ENCODE results near the gene BLNK. TPM values are rescaled to one million over a fixed set of nuclear protein-coding genes. Genes with fewer than 3 reads are reported as not detected.

BLNK gene
- total and polyA plus RNA-seq, 9 of the 15 experiments (the other 6 are each of a cell fraction or from before 2014, with no cell fraction given) = not detected

- no peak for TF ChIP-seq RBBP5 (IDR thresholded peaks at IDR 0.05; ENCODE audit: borderline replicate concordance, insufficient read depth, low read length, poor library complexity, severe bottlenecking)
These were observed 82.9 kb downstream of the BLNK start (continued) for GRCh38 chr10:96188421-96188820.

- Histone ChIP-seq H3K27ac (ENCODE audit: extremely low read depth, low read depth, low read length) (no peak overlapping the region), H2AFZ (ENCODE audit: low read depth, low read length) (no peak overlapping the region), H3K4me2 (ENCODE audit: insufficient read depth, low read length) (no peak overlapping the region), H3K27me3 (ENCODE audit: control insufficient read depth in 2 of 2, insufficient read depth in 2 of 2, low read length in 2 of 2) (no peaks in the 10 kb centered on the region), H3K9me3 (replicated peaks; ENCODE audit: control insufficient read depth, insufficient read depth, low read depth, low read length) (no peaks in the 10 kb centered on the region; the same call in 1 of the 2 replicates), H3K79me2 (ENCODE audit: control insufficient read depth, insufficient read depth, low read length) (no peaks in the 10 kb centered on the region), H3K4me3 (no peak overlapping the region), H3K4me1 (replicated peaks in 1 of 2; ENCODE audit: control insufficient read depth in 2 of 2, insufficient read depth in 2 of 2, low read length in 2 of 2) (no peaks in the 10 kb centered on the region), H3K9me1 (ENCODE audit: control insufficient read depth, insufficient read depth, low read length) (no peaks in the 10 kb centered on the region), H4K20me1 (replicated peaks; ENCODE audit: control insufficient read depth, insufficient read depth, low read length) (no peaks in the 10 kb centered on the region), H3K36me3 (ENCODE audit: control insufficient read depth, insufficient read depth, low read length) (no peaks in the 10 kb centered on the region), H3K9ac (ENCODE audit: insufficient read depth in 1 of 2, low read depth in 2 of 2, low read length in 2 of 2) (no peak overlapping the region)
- POLR2A ChIA-PET = no interaction called here
- FAIRE-seq (no peak), DNase-seq (ENCODE audit: extremely low read depth in 1 of 4, low spot score in 3 of 4) (no peak), ATAC-seq (no peak)
- intact Hi-C loops (cut with micrococcal nuclease) = no loop called here
- BruUV-seq (replicated peaks) = no TSS peak
- 0% methylated on average over 1 of the region's 1 CpG for WGBS (ENCODE audit: insufficient coverage, low coverage, missing lambda C conversion rate)
- in situ Hi-C loops (cut with MboI) = no loop called here
- CTCF ChIA-PET (ENCODE audit: low intra/inter-chr PET ratio) = interaction anchor here (0.6 kb wide), 1 partner anchor 223 kb away, joined by 3 read pairs; no protein-coding TSS in a partner anchor
- no peak for TF ChIP-seq CEBPG (CRISPR knock-in tag; IDR thresholded peaks at IDR 0.05)
- TF ChIP-seq CEBPG (tag; conservative IDR thresholded peaks at IDR 0.05 in 1 of 2, IDR thresholded peaks at IDR 0.05 in 1 of 2) = peak in 1 of 2 experiments; percentile 38; a peak in 1 of 4 replicates
- TF ChIP-seq FUS (optimal IDR thresholded peaks at IDR 0.05; ENCODE audit: low read depth, low read length) = no peak
- peak; percentile 89; the same call in 1 of the 2 replicates for TF ChIP-seq TRIM28 (IDR thresholded peaks at IDR 0.05)
- TF ChIP-seq CBX5 (IDR thresholded peaks at IDR 0.05; ENCODE audit: borderline replicate concordance, low read depth) = 0 out of 2 replicates have a peak, but pooled peaks have one; percentile 54
- TF ChIP-seq ATF3 (IDR thresholded peaks at IDR 0.05) = no peak
- no peak for TF ChIP-seq ATF3 (CRISPR knock-in tag; conservative IDR thresholded peaks at IDR 0.05)
- TF ChIP-seq PHTF2 (CRISPR knock-in tag; IDR thresholded peaks at IDR 0.05) = no peak
- TF ChIP-seq SMARCE1 (IDR thresholded peaks at IDR 0.05) = no peak
- no peak for TF ChIP-seq ZNF57 (CRISPR knock-in tag; IDR thresholded peaks at IDR 0.05)
- TF ChIP-seq ZFP1 (CRISPR knock-in tag; IDR thresholded peaks at IDR 0.05) = no peak
- TF ChIP-seq TRIM24 (IDR thresholded peaks at IDR 0.05) = peak; percentile 56 to 72; a peak in 3 of 4 replicates
- TF ChIP-seq ZNF584 (CRISPR knock-in tag; IDR thresholded peaks at IDR 0.05; ENCODE audit: low read depth) = no peak
- TF ChIP-seq ZNF589 (CRISPR knock-in tag; IDR thresholded peaks at IDR 0.05; ENCODE audit: low read depth) = no peak
- TF ChIP-seq ZNF280A (IDR thresholded peaks at IDR 0.05; ENCODE audit: low read depth, partially characterized antibody) = peak; percentile 51
- TF ChIP-seq ZNF217 (CRISPR knock-in tag; IDR thresholded peaks at IDR 0.05) = no peak
- TF ChIP-seq RBM39 (optimal IDR thresholded peaks at IDR 0.05; ENCODE audit: low read depth, low read length) = no peak
- TF ChIP-seq CBX3 (IDR thresholded peaks at IDR 0.05; ENCODE audit: borderline replicate concordance in 1 of 2, low read length in 2 of 2) = peak in 1 of 2 experiments; percentile 85; a peak in 2 of 3 replicates
- TF ChIP-seq HMGN3 (IDR thresholded peaks at IDR 0.05; ENCODE audit: borderline replicate concordance, extremely low read depth, insufficient read length, low read depth, low read length) = no peak
- no peak for TF ChIP-seq BRCA1 (IDR thresholded peaks at IDR 0.05)
- no peak for TF ChIP-seq BRCA1 (CRISPR knock-in tag; IDR thresholded peaks at IDR 0.05)
These were observed 94.4 kb downstream of the BLNK start for GRCh38 chr10:96176985-96177384.

Measured in K562 (cell line).